NT2/D1 (cell line): ENCODE results near the gene RPRD1B.

Source experiments
- SUZ12 ChIP-seq: IDR thresholded peaks from 2 replicates; pipeline ENCODE4 v1.6.1; 2011; ENCODE audit not compliant: insufficient read length, insufficient read depth; ENCODE audit errors: extremely low read depth
- YY1 ChIP-seq: IDR thresholded peaks from 2 replicates; pipeline ENCODE4 v1.6.1; 2011; ENCODE audit not compliant: insufficient read length, insufficient read depth
- ZNF274 ChIP-seq: IDR thresholded peaks from 2 replicates; pipeline ENCODE4 v1.6.1; 2011; ENCODE audit warnings: mild to moderate bottlenecking, low read depth, low read length

- TF ChIP-seq YY1 (no peak), SUZ12 (no peak), ZNF274 (no peak)
These were observed 106.6 kb downstream of the RPRD1B start for GRCh38 chr20:38139977-38140753.
